GM10266 (cell line): ENCODE results near the gene CLCN5.

ENCODE experiments used
- DNase-seq: peaks from one replicate; pipeline ENCODE4 v3.0.0; 2012; ENCODE audit errors: extremely low spot score
- CTCF ChIP-seq: IDR thresholded peaks from 2 replicates; pipeline ENCODE4 v1.5.1; 2012; ENCODE audit warnings: mild to moderate bottlenecking, low read depth; ENCODE audit not compliant: control insufficient read depth, insufficient read depth; ENCODE audit errors: missing control alignments

CLCN5 gene

GRCh38 chrX:49922291-49923241 lies at the start of gene CLCN5:
Gene CLCN5, plus strand, starts transcription at chrX:49922596. Its CDS starts 2,703 bp downstream, at chrX:49925299.
- no peak for TF ChIP-seq CTCF
- DNase-seq = peak; percentile 87

- peak; percentile 31 for DNase-seq
- TF ChIP-seq CTCF = no peak
Observed at GRCh38 chrX:49876750-49877149, 45.6 kb upstream of the CLCN5 start.

- no peak for DNase-seq
- TF ChIP-seq CTCF = no peak
Observed at GRCh38 chrX:49877397-49878101, 44.8 kb upstream of the CLCN5 start.

- TF ChIP-seq CTCF = no peak
- no peak for DNase-seq
Observed at GRCh38 chrX:49878128-49878833, 44.1 kb upstream of the CLCN5 start.

- TF ChIP-seq CTCF = peak; percentile 37
Observed at GRCh38 chrX:49878834-49879655, 43.4 kb upstream of the CLCN5 start, which contains the start of gene USP27X. Gene USP27X, plus strand, starts transcription at chrX:49879484. Its CDS starts 824 bp downstream, at chrX:49880308.

GRCh38 chrX:49879656-49880277 lies 42.6 kb upstream of the CLCN5 start:
- TF ChIP-seq CTCF = no peak
- no peak for DNase-seq

More at GRCh38 chrX:49878834-49879655, 43.4 kb upstream of the CLCN5 start, which contains the start of gene USP27X:
- DNase-seq = peak; percentile 79
